Thyroid gland (tissue), 4 donors: ENCODE results near the gene HCST.

Source experiments
- CTCF ChIP-seq, 6 experiments: fragments of 200-600 bp in 3 of 6; fragments of 450-650 bp in 3 of 6; sonication (generic) in 3 of 6; IDR thresholded peaks; one replicate each; pipeline ENCODE4 v1.5.1; 2016 to 2019; ENCODE audit warnings: antibody characterized with exemption in 6 of 6, mild to moderate bottlenecking in 2 of 6, inconsistent platforms in 1 of 6, moderate library complexity in 1 of 6
- POLR2A ChIP-seq, 2 donors: fragments of 450-650 bp; IDR thresholded peaks; one replicate each; pipeline ENCODE4 v1.6.1; 2017; ENCODE audit warnings: antibody characterized with exemption in 2 of 2, mild to moderate bottlenecking in 2 of 2, moderate library complexity in 1 of 2

- no peak for TF ChIP-seq POLR2A (IDR thresholded peaks at IDR 0.05)
- no peak for TF ChIP-seq CTCF (IDR thresholded peaks at IDR 0.05)
These were observed 29.5 kb downstream of the HCST start for GRCh38 chr19:35931874-35932202.
